ENCODE results near the gene TAAR5.
"Not testable (repeated sequence)": the region's sequence is repeated elsewhere in the genome, so short reads cannot be mapped to it uniquely, and the experiment has no call there.

TAAR5 gene

GRCh38 chr6:132616677-132617076 is 27.1 kb upstream of the TAAR5 start:
- TF ChIP-seq, protein P1, sequence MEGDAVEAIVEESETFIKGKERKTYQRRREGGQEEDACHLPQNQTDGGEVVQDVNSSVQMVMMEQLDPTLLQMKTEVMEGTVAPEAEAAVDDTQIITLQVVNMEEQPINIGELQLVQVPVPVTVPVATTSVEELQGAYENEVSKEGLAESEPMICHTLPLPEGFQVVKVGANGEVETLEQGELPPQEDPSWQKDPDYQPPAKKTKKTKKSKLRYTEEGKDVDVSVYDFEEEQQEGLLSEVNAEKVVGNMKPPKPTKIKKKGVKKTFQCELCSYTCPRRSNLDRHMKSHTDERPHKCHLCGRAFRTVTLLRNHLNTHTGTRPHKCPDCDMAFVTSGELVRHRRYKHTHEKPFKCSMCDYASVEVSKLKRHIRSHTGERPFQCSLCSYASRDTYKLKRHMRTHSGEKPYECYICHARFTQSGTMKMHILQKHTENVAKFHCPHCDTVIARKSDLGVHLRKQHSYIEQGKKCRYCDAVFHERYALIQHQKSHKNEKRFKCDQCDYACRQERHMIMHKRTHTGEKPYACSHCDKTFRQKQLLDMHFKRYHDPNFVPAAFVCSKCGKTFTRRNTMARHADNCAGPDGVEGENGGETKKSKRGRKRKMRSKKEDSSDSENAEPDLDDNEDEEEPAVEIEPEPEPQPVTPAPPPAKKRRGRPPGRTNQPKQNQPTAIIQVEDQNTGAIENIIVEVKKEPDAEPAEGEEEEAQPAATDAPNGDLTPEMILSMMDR (conservative IDR thresholded peaks at IDR 0.05; ENCODE audit: low read depth, low read length): no peak
- no peak overlapping the region for H3K4me3 ChIP-seq (ENCODE audit: low read length)
- no peak for DNase-seq (ENCODE audit: low read depth)

DNA sequence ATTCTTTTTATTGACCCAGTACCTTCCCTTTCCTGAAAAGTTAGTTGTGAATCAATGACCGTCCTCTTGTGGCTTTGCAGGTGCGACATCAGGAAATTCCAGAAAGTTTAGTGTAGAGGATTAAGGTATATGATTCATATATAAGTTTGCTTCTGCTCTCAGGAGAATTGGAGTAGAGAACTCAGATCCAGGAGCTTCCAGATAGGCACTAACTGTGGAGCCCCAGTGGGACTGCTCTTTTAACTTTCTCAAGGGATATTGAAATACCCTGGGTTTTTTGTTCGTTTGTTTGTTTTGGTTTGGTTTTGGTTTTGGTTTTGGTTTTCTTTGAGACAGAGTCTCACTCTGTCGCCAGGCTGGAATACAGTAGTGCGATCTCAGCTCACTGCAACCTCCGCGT is 25.0 kb upstream of the TAAR5 start:
- TF ChIP-seq, protein P1 (conservative IDR thresholded peaks at IDR 0.05; ENCODE audit: low read depth, low read length): no peak
- no peak for DNase-seq (ENCODE audit: low read depth)
- H3K4me3 ChIP-seq (ENCODE audit: low read length): no peak overlapping the region

GRCh38 chr6:132612449-132613108 is 23.0 kb upstream of the TAAR5 start:
- no peak overlapping the region for H3K4me3 ChIP-seq (ENCODE audit: low read length)
- DNase-seq (ENCODE audit: low read depth): no peak
- TF ChIP-seq, protein P1 (conservative IDR thresholded peaks at IDR 0.05; ENCODE audit: low read depth, low read length): no peak

DNA sequence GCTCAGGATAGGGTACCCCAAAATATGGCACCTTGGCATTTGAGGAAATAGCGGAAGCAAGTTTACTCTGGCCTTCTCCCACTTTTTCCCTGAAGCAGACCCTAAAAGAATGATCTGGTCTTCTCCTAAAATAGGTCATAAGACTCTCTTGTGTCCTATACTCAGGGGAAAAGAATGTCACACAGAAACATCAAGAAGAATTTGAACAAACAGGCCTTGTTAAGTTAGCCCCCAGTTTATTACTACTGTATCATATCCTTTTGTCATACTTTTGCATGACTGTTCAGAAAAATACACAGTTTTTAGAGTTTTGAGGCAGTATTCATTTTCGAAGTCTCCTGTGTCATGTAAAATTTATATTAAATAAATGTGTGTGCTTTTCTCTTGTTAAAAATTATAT is 22.1 kb upstream of the TAAR5 start:
- TF ChIP-seq, protein P1 (conservative IDR thresholded peaks at IDR 0.05; ENCODE audit: low read depth, low read length): no peak
- H3K4me3 ChIP-seq (ENCODE audit: low read length): no peak overlapping the region
- no peak for DNase-seq (ENCODE audit: low read depth)

DNA sequence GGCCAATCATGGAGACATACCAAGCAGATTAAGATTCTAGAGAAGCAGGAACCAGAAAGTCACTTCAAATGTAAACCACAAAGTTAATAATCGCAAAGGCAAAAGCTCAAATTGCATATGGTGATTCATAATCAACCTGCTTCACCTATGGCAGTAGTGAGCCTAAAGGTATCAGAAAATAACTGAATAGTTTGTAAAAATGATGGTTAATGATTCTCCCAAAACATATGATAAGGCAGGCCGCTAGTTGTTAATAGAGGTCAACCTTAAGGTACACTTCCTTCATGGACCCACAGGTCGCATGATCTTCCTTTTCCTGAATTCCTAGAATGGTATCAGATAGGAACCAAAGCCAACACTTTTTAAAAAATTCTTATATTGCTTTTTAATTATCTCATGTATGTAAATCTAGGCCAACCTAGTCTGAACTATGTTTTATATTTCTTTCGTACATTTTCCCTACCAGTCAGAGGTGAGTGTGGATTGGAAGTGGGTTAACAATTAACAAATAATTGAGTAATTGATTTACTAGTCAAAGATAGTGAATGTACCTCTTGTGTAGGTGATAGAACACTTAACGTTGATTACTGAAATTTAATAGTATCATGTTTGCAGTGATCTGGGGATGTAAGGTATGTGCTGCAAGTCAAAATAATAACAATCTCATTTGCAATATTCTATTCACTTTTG is 18.1 kb upstream of the TAAR5 start:
- TF ChIP-seq, protein P1 (conservative IDR thresholded peaks at IDR 0.05; ENCODE audit: low read depth, low read length): no peak
- DNase-seq (ENCODE audit: low read depth): no peak
- H3K4me3 ChIP-seq (ENCODE audit: low read length): no peak overlapping the region

- TF ChIP-seq, protein P1 (conservative IDR thresholded peaks at IDR 0.05; ENCODE audit: low read depth, low read length): no peak
- no peak for DNase-seq (ENCODE audit: low read depth)
- no peak overlapping the region for H3K4me3 ChIP-seq (ENCODE audit: low read length)
Measured at GRCh38 chr6:132604635-132605152, 15.2 kb upstream of the TAAR5 start.

DNA sequence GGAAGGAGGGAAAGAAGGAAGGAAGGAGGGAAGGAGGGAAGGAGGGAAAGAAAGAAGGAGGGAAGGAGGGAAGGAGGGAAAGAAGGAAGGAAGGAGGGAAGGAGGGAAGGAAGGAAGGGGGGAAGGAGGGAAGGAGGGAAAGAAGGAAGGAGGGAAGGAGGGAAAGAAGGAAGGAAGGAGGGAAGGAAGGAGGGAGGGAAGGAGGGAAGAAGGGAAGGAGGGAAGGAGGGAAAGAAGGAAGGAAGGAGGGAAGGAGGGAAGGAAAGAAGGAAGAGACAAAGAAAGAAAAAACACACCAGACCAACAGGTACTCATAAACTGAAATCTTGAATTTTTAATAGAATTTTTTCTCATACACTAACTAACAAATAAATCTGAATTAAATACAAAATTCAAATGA is 11.4 kb upstream of the TAAR5 start:
- DNase-seq (ENCODE audit: low read depth): not testable (repeated sequence)

More for the DNA sequence above, 11.4 kb upstream of the TAAR5 start:
- H3K4me3 ChIP-seq (ENCODE audit: low read length): not testable (repeated sequence)

Data from retinal pigment epithelial cell (primary cell).